Activated CD4-positive, alpha-beta T cell treated with anti-CD3 and anti-CD28 coated beads, Interleukin-2, amount 50 U/mL, for 1 hour (primary cell): ENCODE measurements around the gene F12.
"Not testable (repeated sequence)": the region's sequence is repeated elsewhere in the genome, so short reads cannot be mapped to it uniquely, and the experiment has no call there.

ENCODE experiments used
- DNase-seq: peaks from one replicate; pipeline ENCODE4 v3.0.0-alpha.2; 2020

Gene F12

GRCh38 chr5:177432143-177432838, 22.9 kb upstream of the F12 start:
- DNase-seq, result no peak

- peak; percentile 54 for DNase-seq
These were observed 22.2 kb upstream of the F12 start for GRCh38 chr5:177431317-177432142.

- DNase-seq, result no peak
These were observed 21.6 kb upstream of the F12 start for GRCh38 chr5:177430972-177431316.

GRCh38 chr5:177430140-177430951, 21.0 kb upstream of the F12 start:
- no peak for DNase-seq

DNA sequence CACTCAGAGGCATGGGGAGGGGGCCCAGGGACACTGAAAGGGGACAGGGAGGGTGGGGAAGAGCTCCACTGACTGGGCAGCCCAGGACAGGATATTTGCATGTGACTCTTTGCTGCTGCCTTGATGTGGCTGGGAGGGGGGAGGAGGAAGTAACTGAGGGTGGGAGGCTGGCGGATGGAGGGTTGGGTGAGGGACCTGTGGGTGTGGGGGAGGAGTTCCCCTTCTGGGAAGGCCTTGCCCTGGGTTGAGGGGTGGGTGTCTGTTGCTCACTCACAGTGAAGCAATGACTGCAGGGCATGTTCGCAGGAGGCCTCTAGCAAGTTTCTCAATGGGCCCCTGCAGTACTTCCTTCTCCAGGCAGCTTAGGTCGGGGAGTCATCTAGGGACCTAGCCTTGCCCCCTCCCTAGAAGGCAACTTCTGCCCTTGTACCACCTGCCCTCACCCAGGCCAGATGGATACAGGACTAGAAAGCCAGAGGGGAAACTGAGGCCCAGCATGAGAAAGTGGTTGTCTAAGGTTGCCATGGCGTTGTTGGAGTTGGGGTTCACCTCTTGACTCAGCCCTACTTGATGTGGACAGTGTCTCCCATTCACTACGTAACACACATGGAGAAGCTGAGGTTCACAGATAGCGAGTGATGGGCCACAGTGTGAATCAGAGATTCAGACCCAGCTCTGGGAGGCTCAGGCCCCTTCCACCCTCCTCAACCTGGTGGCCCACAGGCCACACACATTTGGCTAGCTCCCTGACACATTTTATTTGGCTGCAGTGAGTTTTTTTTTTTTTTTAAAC, 20.1 kb upstream of the F12 start:
- peak; percentile 73 for DNase-seq

DNA sequence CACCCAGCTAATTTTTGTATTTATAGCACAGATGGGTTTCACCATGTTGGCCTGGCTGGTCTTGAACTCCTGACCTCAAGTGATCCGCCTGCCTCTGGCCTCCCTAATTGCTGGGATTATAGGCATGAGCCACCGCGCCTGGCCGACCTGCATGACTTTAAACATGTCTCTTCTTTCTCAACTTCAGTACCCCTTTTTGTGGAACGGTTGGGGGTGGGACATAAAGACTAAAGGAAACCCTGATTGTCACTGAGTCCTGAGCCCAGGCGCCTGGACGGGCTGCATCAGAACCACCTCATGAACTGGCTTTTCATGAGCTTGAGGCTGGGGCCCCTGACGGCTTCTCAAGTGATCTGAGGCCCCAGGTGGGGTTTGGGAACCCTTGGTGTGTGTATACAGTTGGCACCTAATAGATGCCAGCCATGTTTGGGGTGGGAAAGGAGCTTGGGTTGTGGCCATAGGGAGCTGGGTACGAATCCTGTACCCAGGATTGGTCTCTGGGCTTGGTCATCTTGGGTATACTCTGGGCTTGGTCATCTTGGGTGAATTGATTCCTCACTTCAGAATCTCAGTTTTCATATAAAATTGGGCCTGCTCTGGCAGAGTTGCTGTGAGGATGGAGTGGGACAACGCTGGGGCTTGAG, 19.3 kb upstream of the F12 start:
- DNase-seq, result no peak

GRCh38 chr5:177427919-177428573, 18.7 kb upstream of the F12 start:
- no peak for DNase-seq

GRCh38 chr5:177427211-177427822, 18.0 kb upstream of the F12 start:
- DNase-seq, result no peak

- peak; percentile 61 for DNase-seq
These were observed 17.3 kb upstream of the F12 start, which contains the start of gene GRK6 for GRCh38 chr5:177426566-177427210. Gene GRK6 (plus strand): TSS chr5:177426676. CDS start chr5:177426846, 170 bp downstream.

- peak; percentile 99 for DNase-seq
These were observed 16.6 kb upstream of the F12 start for GRCh38 chr5:177425801-177426565.

- no peak for DNase-seq
These were observed 15.9 kb upstream of the F12 start for GRCh38 chr5:177425196-177425800.

GRCh38 chr5:177423671-177424070, 14.3 kb upstream of the F12 start:
- DNase-seq, result no peak

DNA sequence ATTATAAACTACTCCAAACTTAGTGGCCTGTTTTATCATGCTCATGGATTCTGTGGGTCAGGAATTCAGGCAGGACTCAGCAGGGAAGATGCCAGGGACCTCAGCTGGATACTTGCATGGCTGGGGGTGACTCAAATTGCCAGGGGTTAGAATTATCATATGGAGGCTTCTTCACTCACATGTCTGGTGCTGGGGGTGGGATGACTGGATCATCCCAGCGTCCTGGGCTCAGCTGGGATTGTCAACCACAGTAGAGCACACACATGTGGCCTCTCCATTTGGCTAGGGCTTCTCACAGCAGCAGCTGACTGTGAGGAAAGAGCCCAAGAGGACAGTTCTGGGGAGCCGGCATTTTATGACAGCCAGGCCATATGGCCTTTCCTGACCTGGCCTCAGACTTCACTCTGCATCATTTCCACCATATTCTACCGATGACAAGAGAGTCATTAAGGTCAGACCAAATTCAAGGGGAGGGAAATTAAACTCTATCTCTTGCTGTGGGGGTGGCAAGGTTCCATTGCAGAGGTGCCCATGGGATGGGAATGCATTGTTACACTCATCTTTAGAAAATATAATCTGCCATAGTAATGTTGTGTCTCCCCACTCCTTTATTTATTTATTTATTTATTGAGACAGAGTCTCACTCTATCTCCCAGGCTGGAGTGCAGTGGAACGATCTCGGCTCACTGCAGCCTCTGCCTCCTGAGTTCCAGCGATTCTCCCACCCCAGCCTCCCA, 11.9 kb upstream of the F12 start:
- no peak for DNase-seq

DNA sequence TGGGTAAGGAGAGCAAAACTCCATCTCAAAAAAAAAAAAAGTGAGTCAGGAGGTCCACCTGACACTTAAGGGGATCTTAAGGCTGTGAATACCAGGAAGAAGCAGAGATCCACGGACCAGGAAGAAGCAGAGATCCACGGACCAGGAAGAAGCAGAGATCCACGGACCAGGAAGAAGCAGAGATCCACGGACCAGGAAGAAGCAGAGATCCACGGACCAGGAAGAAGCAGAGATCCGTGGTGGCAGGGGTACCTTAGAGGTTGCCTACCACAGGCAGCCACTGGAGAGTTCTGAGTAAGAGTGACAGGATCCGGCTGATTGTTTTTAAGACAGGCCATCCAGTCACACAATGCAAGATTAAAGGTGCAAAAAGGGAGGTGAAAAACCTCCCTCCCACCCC, 11.1 kb upstream of the F12 start:
- not testable (repeated sequence) for DNase-seq

DNA sequence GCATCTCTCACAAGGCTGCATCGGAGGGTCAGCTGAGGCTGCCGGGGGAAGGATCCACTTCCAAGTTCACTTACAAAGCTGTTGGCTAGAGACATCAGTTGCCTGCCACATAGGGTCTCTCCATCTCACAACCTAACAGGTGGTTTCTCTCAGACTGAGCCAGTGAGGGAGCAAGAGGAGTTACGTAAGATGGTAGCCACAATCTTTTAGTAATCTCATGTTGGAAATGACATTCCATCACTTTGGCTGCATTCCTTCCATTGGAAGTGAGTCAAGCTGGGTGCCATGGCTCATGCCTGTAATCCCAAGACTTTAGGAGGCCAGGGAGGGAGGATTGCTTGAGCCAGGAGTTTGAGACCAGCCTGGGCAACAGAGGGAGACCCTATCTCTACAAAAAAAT, 9.7 kb upstream of the F12 start:
- DNase-seq, result no peak

- DNase-seq, result not testable (repeated sequence)
These were observed 7.7 kb upstream of the F12 start for GRCh38 chr5:177417081-177417480.

DNA sequence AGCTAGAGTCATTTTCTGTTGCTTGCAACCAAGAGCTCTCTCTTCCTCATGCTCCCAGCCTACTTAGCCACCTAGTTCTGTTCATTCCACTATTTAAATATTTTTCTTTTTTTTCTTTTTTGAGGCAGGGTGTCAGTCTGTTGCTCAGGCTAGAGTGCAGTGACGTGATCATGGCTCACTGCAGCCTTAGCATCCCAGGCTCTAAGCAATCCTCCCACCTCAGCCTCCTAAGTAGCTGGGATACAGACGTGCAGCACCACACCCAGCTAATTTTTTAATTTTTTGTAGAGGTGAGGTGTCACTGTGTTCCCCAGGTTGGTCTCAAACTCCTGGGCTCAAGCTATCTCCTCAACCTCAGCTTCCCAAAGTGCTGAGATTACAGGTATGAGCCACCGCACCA, 5.1 kb upstream of the F12 start:
- DNase-seq, result no peak

GRCh38 chr5:177412603-177413233, 3.4 kb upstream of the F12 start:
- no peak for DNase-seq
